HEK293T (cell line): Measurements from ENCODE around the gene STX18.

ENCODE experiments used
- CTCF ChIA-PET: fragments of 350-600 bp; formaldehyde crosslinking; extraction: SDS; loops from one replicate; lab custom pipeline; 2021; ENCODE audit warnings: antibody characterized with exemption, inconsistent platforms; lab: Yijun Ruan, JAX
- POLR2A ChIA-PET: fragments of 350-600 bp; formaldehyde crosslinking; extraction: SDS; loops from one replicate; lab custom pipeline; 2020; ENCODE audit warnings: antibody characterized with exemption, inconsistent platforms; lab: Yijun Ruan, JAX
- DNase-seq: peaks from one replicate; pipeline ENCODE4 v3.0.0; 2012; ENCODE audit warnings: mixed read lengths; ENCODE audit errors: extremely low spot score
- ARNT ChIP-seq: fragments of 450-650 bp; IDR thresholded peaks from 2 replicates; pipeline ENCODE4 v1.6.1; 2017; ENCODE audit warnings: mild to moderate bottlenecking
- BHLHE40 ChIP-seq: fragments of 450-650 bp; IDR thresholded peaks from 2 replicates; pipeline ENCODE4 v1.6.1; 2016; ENCODE audit warnings: mild to moderate bottlenecking, moderate library complexity, borderline replicate concordance
- CTBP1 ChIP-seq: fragments of 450-650 bp; IDR thresholded peaks from 2 replicates; pipeline ENCODE4 v1.6.1; 2016; ENCODE audit warnings: borderline replicate concordance
- ELF4 ChIP-seq: fragments of 450-650 bp; IDR thresholded peaks from 2 replicates; pipeline ENCODE4 v1.6.1; 2017; ENCODE audit warnings: antibody characterized with exemption
- FOXA1 ChIP-seq: fragments of 450-650 bp; IDR thresholded peaks from 2 replicates; pipeline ENCODE4 v1.6.1; 2016; ENCODE audit warnings: mild to moderate bottlenecking
- FOXK2 ChIP-seq: fragments of 450-650 bp; IDR thresholded peaks from 2 replicates; pipeline ENCODE4 v1.6.1; 2016; ENCODE audit warnings: mild to moderate bottlenecking
- FOXM1 ChIP-seq: fragments of 450-650 bp; IDR thresholded peaks from 2 replicates; pipeline ENCODE4 v1.6.1; 2017; ENCODE audit warnings: mild to moderate bottlenecking, borderline replicate concordance
- HDGF ChIP-seq: fragments of 450-650 bp; IDR thresholded peaks from 2 replicates; pipeline ENCODE4 v1.6.1; 2017; ENCODE audit warnings: antibody characterized with exemption, borderline replicate concordance
- L3MBTL2 ChIP-seq: fragments of 450-650 bp; conservative IDR thresholded peaks from 2 replicates; pipeline ENCODE4 v1.6.1; 2016; ENCODE audit warnings: mild to moderate bottlenecking
- LEF1 ChIP-seq: fragments of 450-650 bp; IDR thresholded peaks from 2 replicates; pipeline ENCODE4 v1.6.1; 2017; ENCODE audit warnings: mild to moderate bottlenecking, borderline replicate concordance
- NFRKB ChIP-seq: fragments of 450-650 bp; IDR thresholded peaks from 2 replicates; pipeline ENCODE4 v1.6.1; 2016; ENCODE audit warnings: mild to moderate bottlenecking, moderate library complexity
- PKNOX1 ChIP-seq: fragments of 450-650 bp; IDR thresholded peaks from 2 replicates; pipeline ENCODE4 v1.6.1; 2016
- SP1 ChIP-seq: fragments of 450-650 bp; IDR thresholded peaks from 2 replicates; pipeline ENCODE4 v1.6.1; 2017
- SUZ12 ChIP-seq: fragments of 450-650 bp; IDR thresholded peaks from 2 replicates; pipeline ENCODE4 v1.6.1; 2016; ENCODE audit warnings: mild to moderate bottlenecking
- TARDBP ChIP-seq: fragments of 450-650 bp; IDR thresholded peaks from 2 replicates; pipeline ENCODE4 v1.6.1; 2016
- ZNF384 ChIP-seq: fragments of 450-650 bp; IDR thresholded peaks from 2 replicates; pipeline ENCODE4 v1.6.1; 2016

Gene STX18

GRCh38 chr4:4461850-4462249 is 80.0 kb downstream of the STX18 start:
- DNase-seq: no peak
- ChIA-PET CTCF (interaction anchor here (0.6 kb wide), 1 partner anchor 1322 kb away, joined by 3 read pairs; no protein-coding TSS in a partner anchor), POLR2A (no interaction called here)
- no peak for TF ChIP-seq SP1
- TF ChIP-seq HDGF: no peak
- no peak for TF ChIP-seq FOXK2
- no peak for TF ChIP-seq FOXM1
- no peak for TF ChIP-seq FOXA1
- TF ChIP-seq NFRKB: no peak
- TF ChIP-seq ARNT: no peak
- TF ChIP-seq ZNF384: no peak
- TF ChIP-seq SUZ12: no peak
- no peak for TF ChIP-seq CTBP1
- TF ChIP-seq BHLHE40: no peak
- TF ChIP-seq L3MBTL2: no peak
- TF ChIP-seq PKNOX1: no peak

DNA sequence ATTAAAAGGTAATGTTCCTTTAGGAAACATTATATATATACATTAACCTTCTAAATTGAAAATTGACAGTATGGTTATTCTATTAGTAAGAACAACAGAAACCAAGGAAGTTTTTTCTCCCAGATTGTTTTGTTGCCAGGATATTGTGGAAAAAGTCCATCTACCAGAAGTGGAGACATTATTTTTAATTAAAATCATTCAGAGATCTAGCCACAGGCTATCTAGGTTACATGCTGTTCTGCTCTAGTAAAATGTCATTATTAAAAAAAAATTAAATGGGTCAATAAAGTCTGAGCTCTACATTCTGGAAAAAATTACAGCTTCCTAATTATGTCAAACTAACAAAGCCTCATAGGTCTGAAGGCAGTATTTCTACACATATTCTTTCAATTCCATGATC is 80.7 kb downstream of the STX18 start:
- DNase-seq: no peak
- ChIA-PET POLR2A (no interaction called here), CTCF (no interaction called here)
- TF ChIP-seq BHLHE40 (no peak), ARNT (no peak)

DNA sequence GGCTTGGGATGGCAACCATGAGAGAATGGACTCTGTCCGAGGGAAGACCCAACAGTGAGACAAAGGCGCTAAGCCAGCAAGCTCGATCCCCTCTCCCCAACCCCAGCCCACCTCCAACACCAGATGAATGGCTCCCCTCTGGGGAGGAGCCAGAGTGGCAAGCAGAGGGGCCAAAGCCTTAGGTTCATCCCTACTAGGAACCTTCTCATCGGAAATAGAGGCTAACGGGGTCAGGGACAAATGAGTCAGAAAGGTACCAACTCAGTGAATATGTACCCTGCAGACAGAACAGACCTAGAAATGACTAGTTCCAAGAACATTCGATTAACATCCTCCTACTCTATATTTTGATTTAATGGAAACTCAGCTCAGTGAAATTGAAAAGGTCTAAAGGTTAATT is 81.1 kb downstream of the STX18 start:
- CTCF ChIA-PET: no interaction called here
- TF ChIP-seq ELF4 (no peak), LEF1 (no peak), L3MBTL2 (no peak), PKNOX1 (no peak), FOXK2 (no peak), TARDBP (no peak), NFRKB (no peak), FOXM1 (no peak), SP1 (no peak), CTBP1 (no peak), ARNT (no peak), HDGF (no peak), SUZ12 (no peak), BHLHE40 (no peak)
- POLR2A ChIA-PET: no interaction called here
- no peak for DNase-seq

DNA sequence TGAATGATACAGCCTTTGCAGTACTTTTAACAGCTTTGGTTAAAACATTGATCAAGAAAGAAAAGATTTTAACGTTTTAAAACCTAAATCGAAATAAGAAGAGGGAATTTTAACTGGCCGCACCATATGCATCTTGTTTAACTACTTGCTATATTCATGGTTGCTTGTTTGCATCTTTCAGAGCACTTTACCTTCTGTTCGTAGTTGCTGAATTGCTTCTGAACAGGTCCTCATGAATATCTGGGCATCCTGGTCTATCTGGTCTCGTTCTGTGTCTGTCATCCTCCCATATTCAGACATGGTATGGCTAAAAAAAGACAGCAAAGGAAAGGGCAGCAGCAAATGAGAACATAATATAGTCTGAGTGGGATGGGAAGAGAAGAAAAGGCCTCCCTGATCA is 82.7 kb downstream of the STX18 start:
- CTCF ChIA-PET: no interaction called here
- no peak for DNase-seq
- POLR2A ChIA-PET: no interaction called here
- TF ChIP-seq SP1 (no peak), PKNOX1 (no peak), LEF1 (no peak), ZNF384 (no peak), TARDBP (no peak), ARNT (no peak), SUZ12 (no peak), NFRKB (no peak), FOXA1 (no peak), FOXM1 (no peak), BHLHE40 (no peak)

- TF ChIP-seq SUZ12: no peak
- TF ChIP-seq L3MBTL2: no peak
- TF ChIP-seq BHLHE40: no peak
- TF ChIP-seq ELF4: no peak
- no peak for TF ChIP-seq PKNOX1
- TF ChIP-seq TARDBP: no peak
- TF ChIP-seq LEF1: no peak
- no peak for TF ChIP-seq FOXM1
- TF ChIP-seq HDGF: no peak
- no peak for TF ChIP-seq FOXA1
- no peak for TF ChIP-seq ZNF384
- no peak for TF ChIP-seq NFRKB
- no peak for TF ChIP-seq CTBP1
- TF ChIP-seq FOXK2: no peak
- TF ChIP-seq SP1: no peak
- no peak for TF ChIP-seq ARNT
- ChIA-PET CTCF (no interaction called here), POLR2A (no interaction called here)
- no peak for DNase-seq
Measured at GRCh38 chr4:4457803-4458553, 83.9 kb downstream of the STX18 start.
